NCI-H146 treated with DMSO at 0.1 percent for 48 hours (cell line): ENCODE measurements around the gene CYP20A1.
A peak's percentile ranks its signal among the peaks of the same experiment; 100 is the strongest.
"Not testable (repeated sequence)": the region's sequence is repeated elsewhere in the genome, so short reads cannot be mapped to it uniquely, and the experiment has no call there.

ENCODE experiments used
- DNase-seq: peaks from one replicate; lab custom pipeline; 2025; ENCODE audit not compliant: unreplicated experiment; lab: John Stamatoyannopoulos, UW

The CYP20A1 gene

GRCh38 chr2:203238704-203239526 is at the start of gene CYP20A1:
TSS of gene CYP20A1 (plus strand) at chr2:203239018. CDS start at chr2:203239063, 45 bp downstream.
- DNase-seq: peak; percentile 74

DNA sequence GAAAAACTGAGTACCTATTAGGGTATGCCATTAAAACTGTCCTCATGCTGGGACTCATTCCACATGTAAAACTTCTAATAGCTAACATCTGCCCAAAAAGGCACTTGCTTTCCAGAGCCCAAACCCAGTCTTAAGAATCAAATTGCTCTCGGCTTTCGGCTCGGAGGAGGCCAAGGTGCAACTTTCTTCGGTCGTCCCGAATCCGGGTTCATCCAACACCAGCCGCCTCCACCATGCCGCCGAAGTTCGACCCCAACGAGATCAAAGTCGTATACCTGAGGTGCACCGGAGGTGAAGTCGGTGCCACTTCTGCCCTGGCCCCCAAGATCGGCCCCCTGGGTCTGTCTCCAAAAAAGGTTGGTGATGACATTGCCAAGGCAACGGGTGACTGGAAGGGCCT is 48.3 kb upstream of the CYP20A1 start:
- not testable (repeated sequence) for DNase-seq

- not testable (repeated sequence) for DNase-seq
Observed at GRCh38 chr2:203191026-203191425, 47.8 kb upstream of the CYP20A1 start.

GRCh38 chr2:203191961-203192360 is 46.9 kb upstream of the CYP20A1 start:
- no peak for DNase-seq

DNA sequence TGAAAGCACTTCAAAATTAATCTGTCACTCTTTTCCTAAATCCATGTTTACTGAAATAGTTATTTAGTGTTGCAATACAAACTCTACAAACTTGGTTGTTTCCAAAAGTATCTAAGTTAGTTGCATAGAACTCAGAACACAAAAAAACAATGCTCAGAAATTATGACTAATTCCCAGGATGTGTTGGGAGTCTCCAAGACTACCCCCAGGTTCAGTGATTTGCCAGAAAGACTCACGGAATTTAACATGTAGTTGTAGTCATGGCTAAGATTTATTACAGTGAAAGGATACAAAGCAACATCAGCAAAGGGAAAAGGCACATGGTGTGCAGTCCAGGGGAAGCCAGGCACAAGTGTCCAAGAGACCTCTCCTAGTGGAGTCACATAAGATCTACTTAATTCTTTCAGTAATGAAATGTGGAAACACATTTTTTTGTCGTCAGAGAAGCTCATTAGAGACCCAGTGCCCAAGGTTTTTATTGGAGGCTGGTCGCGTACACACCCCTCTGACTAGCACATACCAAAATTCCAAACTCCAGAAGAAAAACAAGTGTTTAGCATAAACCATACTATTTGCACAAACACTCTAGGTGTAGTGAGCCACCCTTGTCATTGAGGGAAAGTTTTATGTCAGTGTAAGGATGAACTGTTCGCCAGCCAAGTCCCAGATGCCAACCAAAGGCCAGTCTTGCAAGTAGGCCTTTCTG is 43.3 kb upstream of the CYP20A1 start:
- no peak for DNase-seq

GRCh38 chr2:203200866-203201265 is 38.0 kb upstream of the CYP20A1 start:
- DNase-seq: no peak

DNA sequence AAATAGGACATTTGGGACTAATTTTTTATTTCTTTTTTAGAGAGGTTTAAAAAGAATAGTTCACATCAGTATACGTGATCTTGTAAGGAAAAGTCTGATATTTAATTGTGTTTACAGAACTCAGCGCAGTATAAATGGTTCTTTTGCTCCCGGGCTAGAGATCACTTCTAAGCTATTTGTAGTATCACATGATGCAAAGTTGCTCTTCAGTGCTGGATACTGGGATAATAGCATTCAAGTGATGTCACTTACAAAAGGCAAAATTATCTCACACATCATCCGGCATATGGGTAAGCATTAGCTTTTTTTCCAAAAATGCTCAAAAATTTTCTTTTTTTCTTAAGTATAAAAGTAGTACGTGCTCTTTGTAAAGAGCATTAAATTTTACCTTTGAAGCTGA is 37.4 kb upstream of the CYP20A1 start:
- DNase-seq: no peak

DNA sequence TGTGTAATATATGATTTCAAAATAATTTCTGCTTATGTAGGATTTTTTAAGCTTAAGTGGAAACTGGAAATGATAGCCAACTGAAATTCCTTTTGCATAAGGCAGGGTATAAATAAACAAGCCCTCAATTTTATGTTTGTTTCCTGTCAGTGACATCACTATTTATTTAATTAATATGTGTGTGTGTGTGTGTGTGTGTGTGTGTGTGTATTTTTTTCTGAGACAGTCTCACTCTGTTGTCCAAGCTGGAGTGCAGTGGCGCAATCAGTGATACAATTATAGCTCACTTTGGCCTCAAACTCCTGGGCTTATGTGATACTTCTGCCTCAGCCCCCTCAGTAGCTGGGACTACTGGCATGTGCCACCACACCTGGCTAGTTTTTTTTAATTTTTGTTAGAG is 29.3 kb upstream of the CYP20A1 start:
- DNase-seq: no peak

DNA sequence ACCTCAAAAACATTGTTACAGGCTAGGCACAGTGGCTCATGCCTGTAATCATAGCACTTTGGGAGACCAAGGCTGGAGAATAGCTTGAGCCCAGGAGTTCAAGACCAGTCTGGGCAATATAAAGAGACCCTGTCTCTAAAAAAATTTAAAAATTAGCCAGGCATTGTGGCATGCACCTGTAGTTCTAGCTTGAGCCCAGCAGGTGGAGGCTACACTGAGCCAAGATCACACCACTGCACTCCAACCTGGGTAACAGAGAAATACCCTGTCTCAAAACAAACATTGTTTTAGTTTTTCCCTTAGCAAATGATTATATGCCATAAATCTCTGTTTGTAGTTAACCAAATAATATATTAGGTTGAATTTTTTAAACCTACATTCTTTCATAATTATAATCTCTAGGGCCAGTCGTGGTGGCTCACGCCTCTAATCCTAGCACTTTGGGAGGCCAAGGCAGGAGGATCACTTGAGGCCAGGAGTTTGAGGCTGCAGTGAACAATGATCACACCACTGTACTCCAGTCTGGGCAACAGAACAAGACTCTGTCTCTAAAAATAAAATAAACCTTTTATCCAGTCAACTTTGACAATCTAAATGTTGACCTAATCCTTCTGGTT is 13.3 kb upstream of the CYP20A1 start:
- DNase-seq: no peak

- not testable (repeated sequence) for DNase-seq
Observed at GRCh38 chr2:203229674-203230073, 9.1 kb upstream of the CYP20A1 start.

DNA sequence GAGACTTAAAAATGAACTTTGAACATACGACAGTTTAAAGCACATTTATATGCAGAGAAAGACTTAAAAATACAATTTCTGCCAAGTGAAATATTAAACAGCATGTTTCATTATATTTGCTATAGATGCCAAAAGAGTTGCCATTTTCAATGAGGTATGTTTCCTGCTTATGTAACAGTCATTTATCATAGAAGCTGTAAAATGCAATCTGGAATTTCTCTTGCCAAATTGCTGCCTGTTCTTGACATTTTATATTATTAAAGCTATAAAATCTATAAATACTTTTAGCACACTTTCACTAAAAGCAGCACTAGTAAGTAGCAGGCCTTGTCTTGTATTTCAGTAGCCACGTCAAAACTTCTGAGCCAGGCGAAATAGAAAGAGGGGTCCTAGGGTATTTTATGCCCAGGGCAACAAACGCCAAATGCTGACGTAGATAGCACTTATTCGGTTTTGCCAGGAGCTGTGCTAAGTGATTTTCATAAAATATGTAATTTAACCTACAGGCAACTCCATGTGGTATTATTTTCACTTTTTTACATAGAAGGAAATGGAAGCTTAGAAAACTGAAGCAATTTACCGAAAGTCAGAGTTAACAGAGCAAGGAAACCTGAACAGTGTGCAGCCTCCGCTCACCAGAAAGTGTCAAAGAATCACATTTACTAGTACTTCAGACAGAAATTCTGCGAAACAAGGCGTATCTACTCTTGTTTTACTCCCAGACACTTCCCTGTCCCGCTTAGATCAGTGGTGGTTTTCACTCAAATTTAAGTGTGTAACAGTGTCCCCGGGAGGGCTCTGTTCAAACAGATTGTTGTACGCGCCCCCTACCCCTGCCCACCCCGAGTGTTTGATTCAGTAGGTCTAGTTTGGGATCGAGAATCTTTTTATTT is 1.2 kb upstream of the CYP20A1 start:
- no peak for DNase-seq

DNA sequence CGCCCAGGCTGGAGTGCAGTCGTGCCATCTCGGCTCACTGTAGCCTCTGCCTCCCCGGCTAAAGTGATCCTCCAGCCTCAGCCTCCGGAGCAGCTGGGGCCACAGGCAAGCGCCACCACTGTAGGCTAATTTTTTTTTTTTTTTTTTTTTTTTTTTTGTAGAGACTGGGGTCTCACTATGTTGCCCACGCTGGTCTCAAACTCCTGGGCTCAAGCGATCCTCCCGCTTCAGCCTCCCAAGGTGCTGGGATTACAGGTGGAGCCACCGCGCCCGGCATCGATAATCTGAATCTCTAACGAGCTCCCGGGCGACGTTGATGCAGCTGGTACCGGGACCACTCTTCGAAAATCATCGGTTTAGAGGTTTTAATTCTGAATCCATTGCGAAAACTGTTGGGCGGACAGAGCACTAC is 520 bp upstream of the CYP20A1 start:
- no peak for DNase-seq

- no peak for DNase-seq
Observed at GRCh38 chr2:203240491-203240890, 1.7 kb downstream of the CYP20A1 start.

GRCh38 chr2:203242518-203242917 is 3.7 kb downstream of the CYP20A1 start:
- no peak for DNase-seq

DNA sequence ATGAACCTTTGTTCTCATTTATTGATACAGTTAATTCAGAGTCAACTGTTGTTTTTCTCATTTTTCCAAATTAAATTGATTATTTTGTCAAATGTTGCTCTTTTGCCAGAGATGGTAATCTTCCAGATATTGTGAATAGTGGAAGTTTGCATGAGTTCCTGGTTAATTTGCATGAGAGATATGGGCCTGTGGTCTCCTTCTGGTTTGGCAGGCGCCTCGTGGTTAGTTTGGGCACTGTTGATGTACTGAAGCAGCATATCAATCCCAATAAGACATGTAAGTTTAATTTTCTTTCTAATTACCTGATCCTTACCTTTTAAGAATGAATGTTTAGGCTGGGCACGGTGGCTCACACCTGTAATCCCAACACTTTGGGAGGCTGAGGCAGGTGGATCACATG is 7.8 kb downstream of the CYP20A1 start:
- no peak for DNase-seq

DNA sequence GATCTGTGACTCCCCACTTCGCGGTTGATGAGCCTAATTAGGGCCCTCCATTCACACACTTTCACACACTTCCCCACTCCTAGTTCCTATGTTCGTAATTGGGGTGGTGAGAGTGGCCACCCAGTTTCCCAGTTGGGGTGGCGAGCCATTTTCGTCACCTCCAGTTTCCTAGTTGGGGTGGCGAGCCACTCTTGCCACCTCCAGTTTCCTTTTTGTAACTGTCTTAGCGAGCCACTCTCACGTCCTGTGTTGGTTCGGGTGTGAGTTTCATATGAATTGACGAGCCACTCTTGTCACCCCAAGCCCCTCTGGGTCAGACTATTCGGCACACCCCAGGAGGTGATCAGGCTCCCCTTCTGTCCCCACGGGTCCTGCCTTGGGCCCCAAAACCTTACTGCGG is 14.0 kb downstream of the CYP20A1 start:
- no peak for DNase-seq

DNA sequence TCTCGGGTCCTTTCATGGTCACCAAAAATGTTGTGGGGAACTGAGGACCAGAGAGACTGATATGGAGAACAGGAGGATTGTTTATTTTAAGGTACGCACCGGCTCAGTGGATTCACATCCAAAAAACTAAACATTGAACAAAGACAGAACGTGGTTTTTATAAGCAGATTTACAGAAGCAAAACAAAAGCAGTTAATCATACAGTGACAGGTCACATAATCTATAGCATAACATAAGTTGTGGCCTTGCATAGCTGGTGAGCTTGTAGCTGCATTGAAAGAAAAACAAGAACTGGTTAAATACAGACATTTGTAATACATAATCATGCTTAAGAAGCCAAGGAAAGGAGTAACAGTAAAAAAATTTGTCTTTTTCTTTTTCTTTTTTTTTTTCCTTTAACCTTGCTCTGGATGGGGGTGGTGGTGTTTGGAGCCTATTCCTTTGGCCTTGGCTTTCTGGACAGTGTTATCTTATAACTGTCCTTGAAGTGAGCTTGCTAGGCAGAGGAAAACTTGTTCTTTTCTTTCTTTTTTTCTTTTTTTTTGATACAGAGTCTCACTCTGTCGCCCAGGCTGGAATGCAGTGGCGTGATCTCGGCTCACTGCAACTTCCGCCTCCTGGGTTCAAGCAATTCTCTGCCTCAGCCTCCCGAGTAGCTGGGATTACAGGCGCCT is 14.7 kb downstream of the CYP20A1 start:
- DNase-seq: not testable (repeated sequence)

- DNase-seq: no peak
Observed at GRCh38 chr2:203261326-203262159, 22.7 kb downstream of the CYP20A1 start.

- no peak for DNase-seq
Observed at GRCh38 chr2:203279288-203279687, 40.5 kb downstream of the CYP20A1 start.
